Stimulated activated CD8-positive, alpha-beta memory T cell treated with anti-CD3 and anti-CD28 coated beads, Interleukin-4, amount 100 ng/mL, for 4 hours (primary cell): ENCODE results near the gene GLB1L2.
"Not testable (repeated sequence)": the region's sequence is repeated elsewhere in the genome, so short reads cannot be mapped to it uniquely, and the experiment has no call there.

Source experiments
- DNase-seq, 2 donors: peaks; one replicate each; pipeline ENCODE4 v3.0.0-alpha.2; 2020; ENCODE audit warnings: low read depth in 2 of 2, low spot score in 1 of 2

Gene GLB1L2

DNA sequence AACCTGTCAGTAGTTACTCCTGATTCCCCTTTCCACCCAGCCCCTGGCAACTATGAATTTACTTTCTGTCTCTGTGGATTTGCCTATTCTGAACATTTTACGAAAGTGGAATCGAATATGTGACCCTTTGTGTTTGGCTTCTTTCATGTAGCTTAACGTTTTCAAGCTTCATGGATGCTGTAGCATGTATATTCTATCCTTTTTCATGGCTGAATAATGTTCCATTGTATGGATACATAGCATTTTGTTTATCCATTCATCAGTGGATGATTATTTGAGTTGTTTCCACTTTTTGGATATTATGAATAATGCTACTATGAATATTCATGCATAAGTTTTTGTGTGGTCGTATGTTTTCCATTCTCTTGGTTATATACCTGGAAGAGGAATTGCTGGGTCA is 9.2 kb upstream of the GLB1L2 start:
- DNase-seq, result no peak

DNA sequence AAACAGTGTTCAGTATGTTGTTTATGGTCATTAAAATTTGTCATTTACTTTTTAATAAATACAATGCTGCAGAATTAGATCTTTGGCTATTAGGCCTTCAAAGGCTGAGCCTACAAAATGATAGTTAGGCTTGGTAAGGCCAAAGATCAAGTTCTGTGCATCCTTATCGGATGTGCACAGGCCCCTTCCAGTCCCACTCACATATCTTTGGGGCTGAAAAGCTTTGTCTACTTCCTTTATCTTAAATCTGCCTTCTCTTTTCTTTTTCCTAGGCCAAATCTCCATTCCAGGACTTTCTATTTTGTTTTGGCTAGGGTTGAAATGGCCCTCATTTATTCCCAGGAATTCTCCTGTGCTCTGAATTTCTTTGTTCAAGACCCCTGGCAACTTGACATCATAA is 3.4 kb upstream of the GLB1L2 start:
- DNase-seq, result no peak

DNA sequence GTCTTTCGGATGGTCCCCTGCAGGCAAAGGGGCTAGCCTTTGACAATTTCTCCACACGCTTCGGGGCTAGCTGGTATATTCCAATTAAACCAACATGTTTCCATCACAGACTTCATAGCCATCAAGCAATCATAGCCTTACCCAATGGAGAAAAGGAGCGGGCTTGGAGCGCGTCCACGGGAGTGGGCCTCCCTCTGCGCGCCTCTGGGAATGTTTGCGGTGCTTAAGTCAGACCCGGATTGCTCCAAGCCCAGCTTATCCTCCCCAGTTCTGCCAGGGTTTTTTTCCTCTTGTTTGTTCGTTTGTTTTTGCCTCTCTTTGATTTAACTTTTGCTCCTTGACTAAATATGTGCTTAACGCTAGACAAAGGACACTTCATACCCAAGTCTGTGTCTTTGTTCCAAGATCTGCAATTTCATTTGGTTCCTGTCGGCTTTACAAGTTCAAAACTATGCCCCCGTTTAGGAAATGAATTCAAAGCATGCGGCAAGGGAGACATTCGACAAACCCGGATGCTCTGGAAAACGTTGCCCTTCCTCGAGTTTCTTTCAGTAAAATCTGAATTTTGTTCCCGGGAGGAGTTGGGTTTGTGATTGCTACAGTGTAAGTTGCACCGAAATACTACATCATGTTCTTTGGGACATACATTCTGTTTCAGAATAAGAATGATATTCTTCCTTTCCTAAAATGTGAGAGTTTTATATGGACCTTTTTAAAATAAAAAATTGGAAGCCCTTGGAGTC is 1.0 kb upstream of the GLB1L2 start:
- no peak for DNase-seq

DNA sequence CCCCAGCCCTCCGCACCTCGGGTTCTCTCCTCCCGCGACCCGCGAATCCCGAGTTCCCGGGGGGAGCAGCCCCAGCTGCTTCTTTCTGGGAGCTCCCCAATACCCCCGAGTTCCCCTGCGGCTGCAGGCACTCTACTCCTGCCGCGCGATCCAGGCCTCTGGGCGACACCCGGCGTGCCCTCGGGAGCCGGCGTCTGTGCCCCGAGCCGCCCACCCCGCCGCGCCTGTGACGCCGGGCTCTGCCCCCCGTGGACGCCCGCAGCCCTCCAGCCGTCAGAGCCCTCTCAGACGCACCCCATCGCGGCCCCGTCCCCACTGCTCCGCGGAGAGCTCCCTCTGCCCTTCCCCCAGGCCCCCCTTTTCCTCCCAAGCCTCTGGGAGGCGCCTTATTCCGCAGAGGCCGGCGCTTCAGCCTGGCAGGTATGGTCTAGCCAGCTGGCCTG is 422 bp downstream of the GLB1L2 start:
- DNase-seq, result no peak

DNA sequence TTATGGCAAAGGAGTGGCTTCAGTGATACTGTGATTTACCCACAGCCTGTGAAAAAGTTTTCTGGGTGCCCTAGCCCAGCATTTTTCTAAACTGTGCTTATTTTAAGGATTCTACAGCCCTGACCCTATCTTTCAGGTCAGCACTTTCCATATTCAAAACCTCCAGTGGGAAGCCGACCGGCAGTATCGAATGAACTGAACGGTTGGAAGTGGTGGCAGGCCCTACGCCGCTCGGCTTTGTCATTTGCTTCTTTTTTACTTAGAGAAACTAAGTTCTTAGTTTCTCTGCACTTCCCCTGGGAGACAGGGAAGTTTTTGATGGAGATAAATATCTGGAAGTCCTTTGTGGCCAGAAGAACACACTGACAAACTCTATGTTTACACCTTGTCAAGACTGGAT is 994 bp downstream of the GLB1L2 start:
- no peak for DNase-seq

DNA sequence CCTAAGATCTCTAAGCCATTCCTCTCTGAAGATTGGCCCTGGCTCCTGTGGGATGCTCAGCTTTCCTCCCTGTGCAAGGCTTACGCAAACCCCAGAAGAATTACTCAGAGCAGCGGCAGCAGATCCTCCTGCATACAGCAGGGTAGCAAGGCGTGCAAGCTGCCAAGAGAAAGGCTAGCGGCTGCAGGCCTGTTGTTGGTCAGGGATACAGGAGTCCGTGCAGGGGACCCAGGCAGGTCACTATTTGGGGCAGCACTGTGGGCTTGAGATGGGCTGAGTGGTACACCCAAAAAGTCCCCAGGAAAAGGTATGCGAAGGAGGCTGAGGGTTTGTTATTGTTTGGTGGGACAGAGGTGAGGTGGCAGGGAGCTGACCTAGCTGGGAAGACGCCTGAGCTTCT is 1.5 kb downstream of the GLB1L2 start:
- no peak for DNase-seq

DNA sequence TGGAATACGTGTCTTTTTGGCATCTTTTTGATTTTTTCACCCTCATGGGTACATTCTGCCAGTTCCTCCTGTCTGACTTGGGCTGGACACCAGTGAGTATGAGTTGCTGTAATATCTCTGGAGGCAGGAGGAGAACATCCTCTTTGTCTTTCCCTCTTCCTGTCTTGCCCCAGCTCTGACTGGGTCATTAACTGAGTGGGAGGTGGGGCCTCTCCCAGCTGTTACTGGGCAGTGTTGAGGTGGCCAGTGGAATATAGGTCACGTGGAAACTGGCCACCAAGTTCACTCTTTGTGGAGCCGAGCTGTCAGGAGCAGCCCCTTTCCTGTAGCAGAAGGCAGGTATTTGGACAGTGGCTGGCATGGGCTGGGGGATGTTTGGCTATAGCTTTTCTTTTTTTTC is 2.2 kb downstream of the GLB1L2 start:
- DNase-seq, result no peak

DNA sequence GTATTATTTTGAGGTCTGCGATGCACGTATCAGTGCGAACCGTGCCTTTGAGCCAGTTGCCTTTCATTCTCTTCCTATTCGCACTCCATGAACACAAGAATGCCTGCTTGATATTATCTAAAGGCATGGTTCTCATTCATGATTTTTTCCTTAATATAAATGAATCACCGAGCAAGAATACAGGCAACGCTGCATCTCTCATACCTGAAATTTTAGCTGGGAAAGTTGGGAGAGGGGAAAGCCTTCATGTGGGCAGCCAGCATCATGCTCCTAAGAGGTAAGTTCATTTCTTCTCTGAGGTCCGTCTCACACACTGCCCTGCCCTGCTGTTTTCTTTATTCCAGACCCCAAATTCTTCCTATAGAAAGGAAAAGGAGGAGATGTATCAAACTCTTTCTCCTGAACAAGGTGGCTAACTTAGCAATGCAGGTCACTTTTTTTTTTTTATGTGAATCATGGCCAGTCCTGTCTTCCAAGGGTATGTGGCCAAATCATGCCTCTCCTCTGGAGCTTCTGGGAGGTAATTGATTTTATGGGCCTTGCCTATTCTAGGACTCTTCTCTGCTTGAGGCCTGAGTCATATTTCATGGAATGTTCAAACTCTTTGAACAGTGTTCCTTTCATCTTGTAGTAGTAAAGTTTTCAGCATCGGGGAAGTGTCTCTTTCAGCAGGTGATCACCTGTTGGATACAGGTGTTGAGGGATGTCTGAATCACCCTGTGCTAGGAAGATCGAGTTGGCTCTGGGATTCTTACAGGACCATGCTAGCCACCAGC is 3.2 kb downstream of the GLB1L2 start:
- DNase-seq, result no peak

DNA sequence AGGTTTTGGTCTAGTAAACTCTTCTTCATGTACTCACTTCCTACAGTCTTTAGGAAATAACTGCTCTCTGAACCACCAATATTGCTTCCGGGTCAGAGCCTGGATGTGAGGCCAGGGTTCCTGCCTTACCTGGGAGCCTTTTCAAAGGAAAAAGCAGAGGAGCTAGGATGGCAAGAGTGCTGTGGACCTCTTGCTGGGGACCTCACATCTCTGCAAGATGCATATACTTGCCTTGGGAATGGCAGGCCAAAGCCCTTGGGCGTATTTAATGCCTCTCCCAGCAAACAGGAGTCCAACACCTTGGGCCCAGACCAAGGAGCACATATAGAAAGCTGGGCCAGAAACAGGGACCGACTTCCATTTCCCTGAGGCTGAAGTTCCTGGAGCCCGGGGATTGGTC is 5.3 kb downstream of the GLB1L2 start:
- no peak for DNase-seq

DNA sequence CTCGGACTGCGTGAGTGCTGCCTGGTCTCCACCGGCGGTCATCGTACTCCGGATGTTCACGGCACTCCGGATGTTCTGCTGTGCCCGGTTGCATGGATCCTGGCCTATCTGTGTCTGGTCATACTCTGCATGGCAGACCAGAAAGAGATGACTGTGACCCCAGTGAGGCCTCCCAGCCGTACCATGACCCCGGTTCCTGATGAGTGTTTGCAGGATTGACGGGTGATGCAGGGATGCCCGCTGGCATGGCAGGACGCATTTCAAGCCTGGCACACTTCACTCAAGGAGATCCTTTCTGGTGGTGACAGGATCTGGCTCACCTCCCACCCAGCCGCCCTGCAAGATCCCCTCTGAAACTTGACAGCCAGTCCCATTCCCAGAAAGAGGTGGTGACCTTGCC is 6.3 kb downstream of the GLB1L2 start:
- no peak for DNase-seq

DNA sequence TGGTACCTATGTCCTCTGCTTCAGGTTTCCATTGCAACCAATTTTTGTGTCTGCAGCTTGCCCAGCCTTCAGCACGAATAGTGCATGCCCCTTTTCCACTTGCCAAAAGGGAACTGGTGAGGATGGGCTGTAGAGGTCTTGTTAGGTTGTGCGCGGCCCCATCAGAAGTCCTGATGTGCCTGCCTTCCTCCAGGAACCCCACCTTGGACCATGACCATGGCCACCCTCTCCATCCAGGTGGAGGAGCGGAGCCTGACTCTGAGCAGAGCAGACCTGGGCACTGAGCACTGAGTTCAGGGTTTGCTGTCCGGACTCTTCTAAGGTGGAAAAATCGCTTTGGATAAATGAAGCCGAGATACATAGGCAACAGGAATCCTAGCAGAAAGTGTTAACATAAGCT is 6.9 kb downstream of the GLB1L2 start:
- DNase-seq, result no peak

DNA sequence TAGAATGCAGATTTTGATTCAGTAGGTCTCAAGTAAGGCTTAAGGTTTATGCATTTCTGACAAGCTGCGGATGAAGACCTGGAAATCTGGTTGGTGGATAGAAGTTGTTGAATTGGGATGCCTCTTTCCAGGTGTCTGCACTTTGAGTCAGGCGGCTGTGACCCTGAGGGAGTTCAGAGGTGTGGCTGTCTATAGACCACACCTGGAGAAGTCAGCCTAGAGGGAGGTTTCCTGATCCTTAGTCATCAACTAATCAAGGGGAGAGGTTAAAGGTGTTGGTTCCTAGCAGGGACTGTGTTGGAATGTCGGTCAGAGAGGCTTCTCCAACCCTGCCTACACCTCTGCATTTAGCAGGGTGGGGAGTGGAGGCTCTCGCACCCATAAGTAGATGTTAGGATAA is 8.0 kb downstream of the GLB1L2 start:
- no peak for DNase-seq

DNA sequence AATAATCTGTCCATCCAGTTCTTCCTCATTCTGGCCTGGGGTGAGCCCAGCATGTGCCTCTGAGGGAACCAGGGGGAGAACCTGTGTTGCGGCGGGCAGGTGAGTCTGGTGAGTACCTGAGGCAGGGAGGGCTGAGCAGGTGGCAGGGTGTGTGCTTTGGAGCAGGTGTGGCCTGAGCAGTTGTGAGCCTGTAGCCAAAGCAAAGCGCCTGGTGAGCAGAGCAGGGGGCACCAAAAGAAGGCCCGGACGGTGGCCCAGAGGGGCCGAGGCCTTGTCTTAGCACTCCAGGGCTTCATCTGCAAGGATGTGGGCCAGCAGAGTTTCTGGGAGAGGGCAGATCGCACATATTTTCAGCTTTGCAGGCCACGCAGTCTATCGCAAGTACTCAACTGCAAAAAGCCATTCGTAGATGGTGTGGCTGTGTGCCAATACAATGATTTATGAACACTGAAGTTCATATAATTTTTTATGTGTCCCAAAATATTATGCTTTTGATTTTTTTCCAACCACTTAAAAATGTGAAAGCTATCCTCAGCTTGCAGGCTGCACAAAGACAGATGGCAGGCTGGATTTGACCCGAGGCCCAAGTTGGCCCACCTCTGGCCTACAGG is 8.7 kb downstream of the GLB1L2 start:
- no peak for DNase-seq

DNA sequence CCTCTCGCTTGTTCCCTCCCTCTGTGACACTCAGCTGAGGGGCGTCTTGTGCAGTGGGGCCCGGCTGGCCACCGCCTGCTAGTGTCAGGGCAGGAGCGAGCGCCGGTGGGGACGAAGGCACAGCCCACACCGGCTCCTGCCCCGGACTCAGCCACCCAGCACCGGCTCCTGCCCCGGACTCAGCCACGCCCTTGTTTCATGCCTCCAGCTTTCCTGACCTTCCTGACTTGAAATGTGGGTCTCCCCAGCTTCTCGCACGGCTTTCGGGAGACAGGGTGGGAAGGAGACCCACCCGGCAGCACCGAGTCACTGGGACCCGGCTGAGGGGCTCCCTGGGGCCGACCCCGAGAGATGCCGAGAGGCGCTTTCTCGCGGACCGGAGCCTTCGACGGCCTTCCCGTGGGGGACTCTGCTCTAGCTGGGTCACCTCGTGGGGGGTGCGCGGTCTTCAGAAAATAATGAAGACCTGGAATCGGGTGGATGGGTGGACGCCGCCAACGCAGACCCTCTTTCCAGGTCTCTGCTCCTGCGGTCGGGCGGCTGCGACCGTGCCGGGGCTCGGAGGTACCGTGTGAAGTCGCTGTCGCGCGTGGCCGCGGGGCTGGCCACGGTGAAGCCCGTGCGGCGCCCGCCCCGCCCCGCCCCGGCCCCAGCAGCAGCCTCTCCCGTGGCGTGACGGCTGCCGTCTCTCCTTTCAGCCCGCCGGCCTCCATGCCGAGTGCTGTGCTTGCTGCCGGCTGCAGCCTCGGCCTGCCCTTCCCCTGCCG is 10.2 kb downstream of the GLB1L2 start:
- DNase-seq, result no peak

DNA sequence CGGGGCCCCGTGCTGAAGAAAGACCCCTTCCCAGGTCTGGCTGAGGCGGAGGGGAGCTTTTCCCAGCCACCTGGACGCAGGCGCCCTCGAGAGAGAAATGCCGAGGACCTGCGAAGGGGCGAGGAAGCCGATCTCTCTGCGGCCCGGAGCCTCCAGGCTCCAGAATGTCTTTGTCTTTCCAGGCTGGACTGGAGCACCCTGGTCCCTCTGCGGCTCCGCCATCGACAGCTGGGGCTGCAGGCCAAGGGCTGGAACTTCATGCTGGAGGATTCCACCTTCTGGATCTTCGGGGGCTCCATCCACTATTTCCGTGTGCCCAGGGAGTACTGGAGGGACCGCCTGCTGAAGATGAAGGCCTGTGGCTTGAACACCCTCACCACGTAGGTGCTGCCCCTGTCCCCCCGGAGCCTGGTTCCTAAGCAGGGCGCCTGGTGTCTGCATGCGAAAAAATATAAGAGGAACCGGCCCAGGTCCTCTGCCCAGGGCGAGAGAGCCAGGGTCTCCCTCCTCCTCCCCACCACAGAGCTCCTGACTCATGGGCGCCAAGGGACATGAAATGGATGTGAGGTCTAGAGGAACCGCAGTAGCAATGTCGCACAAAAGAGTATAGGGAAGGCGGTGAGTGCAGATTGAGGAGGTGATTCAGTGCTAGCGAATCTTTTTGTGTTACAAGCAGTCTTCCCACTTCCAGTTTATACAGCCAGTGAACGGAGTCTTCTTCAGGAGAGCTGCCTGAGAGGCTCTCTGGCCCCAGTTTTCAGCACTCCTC is 11.0 kb downstream of the GLB1L2 start:
- no peak for DNase-seq

DNA sequence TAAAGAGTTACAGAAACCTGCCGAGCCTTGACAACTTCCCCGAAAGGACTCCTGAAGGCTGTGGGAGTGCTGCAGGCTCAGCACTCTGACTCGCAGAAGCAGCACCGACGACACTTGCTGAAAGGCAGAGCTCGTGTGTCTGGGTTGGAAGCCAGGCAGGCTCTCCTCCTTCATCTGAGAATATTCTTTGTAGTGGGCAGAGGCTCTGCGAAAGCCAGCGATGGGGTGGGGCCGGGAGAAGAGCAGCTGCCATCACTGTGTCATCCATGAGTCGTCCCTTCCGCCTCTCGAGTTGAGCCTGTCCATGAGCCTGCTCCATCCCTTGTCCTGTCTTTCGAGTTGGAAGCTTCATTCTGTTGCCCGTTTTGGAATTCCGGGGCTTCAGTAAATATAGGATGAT is 11.9 kb downstream of the GLB1L2 start:
- no peak for DNase-seq

DNA sequence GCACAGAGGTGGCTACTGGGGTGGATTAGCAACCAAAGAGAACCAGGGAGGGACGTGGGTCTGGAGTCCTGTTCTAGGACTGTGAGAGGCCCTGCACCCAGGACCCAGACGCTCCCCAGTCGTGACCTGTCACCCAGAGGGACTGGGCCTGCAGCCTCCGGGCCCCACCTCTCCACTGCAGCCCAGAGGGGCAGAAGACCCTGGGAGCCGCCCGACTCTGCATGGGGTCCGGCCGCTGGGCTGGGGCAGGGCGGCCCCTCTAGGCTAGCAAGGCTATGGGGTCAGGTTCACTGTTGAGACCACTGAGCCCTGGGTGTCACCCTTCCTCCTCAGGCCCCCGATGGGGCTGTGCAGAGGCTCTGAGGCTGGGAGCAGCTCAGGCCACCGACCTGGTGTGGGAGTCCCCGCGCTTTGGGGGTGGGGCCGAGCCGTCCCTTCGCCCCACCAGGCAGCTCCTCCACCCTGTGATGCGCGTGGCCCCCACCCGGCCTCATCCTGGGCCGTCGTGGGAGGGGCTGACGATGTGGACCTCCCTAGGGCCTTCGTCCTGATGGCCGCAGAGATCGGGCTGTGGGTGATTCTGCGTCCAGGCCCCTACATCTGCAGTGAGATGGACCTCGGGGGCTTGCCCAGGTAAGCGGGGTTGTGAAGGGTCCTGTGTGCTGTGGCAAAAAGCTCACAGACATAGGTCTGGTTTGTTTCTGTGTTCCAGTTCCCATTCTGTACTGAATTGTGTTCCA is 12.9 kb downstream of the GLB1L2 start:
- not testable (repeated sequence) for DNase-seq

DNA sequence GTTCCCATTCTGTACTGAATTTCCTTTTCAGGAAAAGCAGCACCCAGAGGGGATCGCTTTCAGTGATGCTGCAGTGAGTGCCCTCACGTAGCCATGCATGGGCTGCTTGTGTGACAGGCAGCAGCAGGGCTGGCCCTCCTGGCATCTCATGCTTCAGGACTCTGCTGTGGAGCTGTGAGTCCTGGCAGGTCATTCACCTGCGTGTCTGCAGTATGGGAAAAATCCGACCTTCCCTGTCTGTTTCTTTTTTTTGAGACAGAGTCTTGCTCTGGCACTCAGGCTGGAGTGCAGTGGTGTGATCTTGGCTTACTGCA is 13.4 kb downstream of the GLB1L2 start:
- no peak for DNase-seq

DNA sequence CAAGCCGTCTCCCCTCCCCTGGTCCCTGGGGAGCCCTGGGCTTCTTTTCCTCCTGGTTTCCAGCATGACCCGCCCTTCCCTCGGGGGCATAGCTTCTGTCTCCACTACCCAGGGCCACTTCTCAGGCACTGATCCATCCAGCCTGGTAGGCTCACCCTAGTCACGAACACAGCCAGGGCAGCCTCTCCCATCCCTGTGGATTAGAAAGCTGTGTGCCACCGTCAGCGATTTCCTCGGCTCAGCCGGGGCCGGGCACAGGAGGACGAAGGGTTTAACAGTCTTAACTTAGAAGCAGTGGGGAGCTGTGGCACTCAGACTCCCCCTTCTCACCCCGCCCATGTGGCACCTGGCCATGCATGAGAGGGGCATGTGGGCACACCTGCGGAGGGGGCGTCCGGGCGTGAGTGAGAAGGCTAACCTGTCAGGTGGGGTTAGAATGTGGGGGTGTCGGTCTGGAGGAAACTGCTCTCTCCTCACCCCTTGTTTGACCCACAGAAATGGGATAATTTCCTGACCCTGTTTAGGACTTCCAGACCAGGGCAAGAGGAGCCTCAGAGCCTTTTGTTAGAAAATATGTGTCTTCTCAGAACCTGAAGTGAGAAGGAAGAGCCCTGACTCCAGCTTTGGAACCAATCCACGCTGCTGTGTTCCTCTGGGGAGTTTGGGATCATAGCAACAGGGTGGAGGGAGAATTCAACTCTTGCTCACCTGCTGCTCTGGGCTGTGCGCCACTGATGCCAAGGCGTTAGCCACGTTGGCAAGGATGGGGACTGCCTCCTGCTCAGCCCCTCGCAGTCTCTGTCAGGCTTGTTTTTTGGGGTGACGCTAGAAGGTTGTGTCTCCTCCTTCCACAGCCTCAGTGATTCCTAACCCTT is 14.6 kb downstream of the GLB1L2 start:
- no peak for DNase-seq
